Smooth muscle cell (in vitro differentiated cells): ENCODE data around the gene FBRS. TPM values are rescaled to one million over a fixed set of nuclear protein-coding genes. Genes with fewer than 3 reads are reported as not detected.
"Not testable (repeated sequence)": the region's sequence is repeated elsewhere in the genome, so short reads cannot be mapped to it uniquely, and the experiment has no call there.

ENCODE experiments used
- DNase-seq: peaks from one replicate; lab custom pipeline; 2025; ENCODE audit not compliant: unreplicated experiment; lab: John Stamatoyannopoulos, UW
- H2AFZ ChIP-seq: fragments of 200-600 bp; sonication (generic); 2 replicates; pipeline ENCODE4 v1.6.0; 2016; ENCODE audit warnings: antibody characterized with exemption, low read depth, mild to moderate bottlenecking
- H3F3A ChIP-seq: fragments of 200-600 bp; sonication (generic); 2 replicates; pipeline ENCODE4 v1.6.0; 2017; ENCODE audit warnings: antibody characterized with exemption, low read depth
- H3K27ac ChIP-seq: fragments of 200-600 bp; sonication (generic); 2 replicates; pipeline ENCODE4 v1.5.1; 2016; ENCODE audit warnings: low read depth, mild to moderate bottlenecking
- H3K27me3 ChIP-seq: fragments of 200-600 bp; sonication (generic); 2 replicates; pipeline ENCODE4 v1.6.1; 2016; ENCODE audit warnings: low read depth, mild to moderate bottlenecking
- H3K36me3 ChIP-seq: fragments of 200-600 bp; sonication (generic); 2 replicates; pipeline ENCODE4 v1.5.1; 2016; ENCODE audit warnings: low read depth
- H3K4me1 ChIP-seq: fragments of 200-600 bp; sonication (generic); 2 replicates; pipeline ENCODE4 v1.5.1; 2016; ENCODE audit warnings: low read depth
- H3K4me2 ChIP-seq: fragments of 200-600 bp; sonication (generic); 2 replicates; pipeline ENCODE4 v1.6.0; 2016; ENCODE audit warnings: mild to moderate bottlenecking
- H3K4me3 ChIP-seq: fragments of 200-600 bp; sonication (generic); 2 replicates; pipeline ENCODE4 v1.5.1; 2016; ENCODE audit warnings: mild to moderate bottlenecking
- H3K79me2 ChIP-seq: fragments of 200-600 bp; sonication (generic); 2 replicates; pipeline ENCODE4 v1.6.0; 2016; ENCODE audit warnings: low read depth, mild to moderate bottlenecking
- H3K9ac ChIP-seq: fragments of 200-600 bp; sonication (generic); 2 replicates; pipeline ENCODE4 v1.6.0; 2016; ENCODE audit warnings: low read depth
- H3K9me3 ChIP-seq: fragments of 200-600 bp; sonication (generic); replicated peaks from 2 replicates; pipeline ENCODE4 v1.5.1; 2016; ENCODE audit warnings: low read depth
- H4K20me1 ChIP-seq: fragments of 200-600 bp; sonication (generic); 2 replicates; pipeline ENCODE4 v1.6.0; 2016; ENCODE audit warnings: low read depth
- CTCF ChIP-seq: fragments of 200-600 bp; sonication (generic); IDR thresholded peaks from 2 replicates; pipeline ENCODE4 v1.5.1; 2017; ENCODE audit warnings: borderline replicate concordance, mild to moderate bottlenecking, antibody characterized with exemption; ENCODE audit not compliant: insufficient read depth, poor library complexity, severe bottlenecking
- WGBS: methylation state at CpG from one replicate; pipeline ENCODE4 v1.1.7; 2016; ENCODE audit warnings: low lambda C conversion rate; 5-methylcytosine and 5-hydroxymethylcytosine counted together
- polyA plus RNA-seq: library from polyadenylated mRNA; unstranded; fragments of >200 nt; fragmentation: Nextera tagmentation; extraction: Ambion mirVana; gene quantifications from 2 replicates; pipeline ENCODE4 v1.2.1, GENCODE V29; 2016
- total RNA-seq: library from RNA; depleted of rRNA; stranded (reverse); fragments of >200 nt; gene quantifications from 2 replicates; pipeline ENCODE4 v1.2.3, GENCODE V29; 2014

FBRS gene
- total and polyA plus RNA-seq, 2 experiments from 2014 or later: 18.3 to 21.9 TPM

- Histone ChIP-seq H4K20me1 (no peaks in the 10 kb centered on the region), H3K79me2 (peaks cover 7% of the 10 kb centered on the region), H3K4me3 (no peak overlapping the region), H3K36me3 (no peaks in the 10 kb centered on the region), H3K27me3 (no peaks in the 10 kb centered on the region), H3K4me2 (no peak overlapping the region), H2AFZ (no peak overlapping the region), H3K9ac (no peak overlapping the region), H3K27ac (no peak overlapping the region), H3K9me3 (no peaks in the 10 kb centered on the region), H3F3A (no peaks in the 10 kb centered on the region), H3K4me1 (no peaks in the 10 kb centered on the region)
- 94% methylated on average over 7 of the region's 7 CpGs for WGBS
- no peak for TF ChIP-seq CTCF
- DNase-seq: no peak
Measured at GRCh38 chr16:30636599-30636998, 21.6 kb upstream of the FBRS start.

GRCh38 chr16:30637139-30637538, 21.1 kb upstream of the FBRS start:
- not testable (repeated sequence) for H3K9me3 ChIP-seq, H3K27ac ChIP-seq, H3K4me2 ChIP-seq, H3K27me3 ChIP-seq, H3K79me2 ChIP-seq, H3K4me1 ChIP-seq, H3K9ac ChIP-seq, H3F3A ChIP-seq, H3K4me3 ChIP-seq, H2AFZ ChIP-seq, H3K36me3 ChIP-seq, DNase-seq, H4K20me1 ChIP-seq
- WGBS: 93% methylated on average over 10 of the region's 10 CpGs

- H3K4me1 ChIP-seq: no peaks in the 10 kb centered on the region
- WGBS: 25% methylated on average over 1 of the region's 1 CpG
- H3K27ac ChIP-seq: no peak overlapping the region
- no peaks in the 10 kb centered on the region for H3F3A ChIP-seq
- peaks cover 7% of the 10 kb centered on the region for H3K79me2 ChIP-seq
- no peaks in the 10 kb centered on the region for H3K36me3 ChIP-seq
- H2AFZ ChIP-seq: no peak overlapping the region
- H3K9ac ChIP-seq: no peak overlapping the region
- no peaks in the 10 kb centered on the region for H4K20me1 ChIP-seq
- H3K4me2 ChIP-seq: no peak overlapping the region
- no peak overlapping the region for H3K4me3 ChIP-seq
- H3K27me3 ChIP-seq: no peaks in the 10 kb centered on the region
- DNase-seq: no peak
- no peaks in the 10 kb centered on the region for H3K9me3 ChIP-seq
- TF ChIP-seq CTCF: peak; percentile 50
Measured at GRCh38 chr16:30637944-30638343, 20.3 kb upstream of the FBRS start.

GRCh38 chr16:30641378-30641982, 16.8 kb upstream of the FBRS start:
- no peaks in the 10 kb centered on the region for H3K9me3 ChIP-seq
- no peak overlapping the region for H3K27ac ChIP-seq
- no peak overlapping the region for H3K9ac ChIP-seq
- H3K79me2 ChIP-seq: no peaks in the 10 kb centered on the region
- no peaks in the 10 kb centered on the region for H4K20me1 ChIP-seq
- no peaks in the 10 kb centered on the region for H3F3A ChIP-seq
- no peak for TF ChIP-seq CTCF
- H3K4me2 ChIP-seq: no peak overlapping the region
- H3K4me1 ChIP-seq: no peaks in the 10 kb centered on the region
- H3K4me3 ChIP-seq: no peak overlapping the region
- WGBS: 81% methylated on average over 3 of the region's 3 CpGs
- no peaks in the 10 kb centered on the region for H3K27me3 ChIP-seq
- no peaks in the 10 kb centered on the region for H3K36me3 ChIP-seq
- DNase-seq: no peak
- H2AFZ ChIP-seq: no peak overlapping the region
